Activated naive CD4-positive, alpha-beta T cell treated with anti-CD3 and anti-CD28 coated beads, Interleukin-2, amount 50 U/mL, for 16 hours (primary cell): ENCODE results near the gene NOX4.
"Not testable (repeated sequence)": the region's sequence is repeated elsewhere in the genome, so short reads cannot be mapped to it uniquely, and the experiment has no call there.

Source experiments
- DNase-seq: peaks from one replicate; pipeline ENCODE4 v3.0.0-alpha.2; 2020

Gene NOX4

GRCh38 chr11:89378986-89379385 lies 112.2 kb downstream of the NOX4 start:
- DNase-seq, result not testable (repeated sequence)

GRCh38 chr11:89369356-89369755 lies 121.8 kb downstream of the NOX4 start:
- DNase-seq, result not testable (repeated sequence)

- DNase-seq, result not testable (repeated sequence)
Measured at GRCh38 chr11:89364856-89365255, 126.3 kb downstream of the NOX4 start.

- no peak for DNase-seq
Measured at GRCh38 chr11:89361734-89362133, 129.4 kb downstream of the NOX4 start.

- DNase-seq, result not testable (repeated sequence)
Measured at GRCh38 chr11:89359208-89359607, 132.0 kb downstream of the NOX4 start.

GRCh38 chr11:89358761-89359160 lies 132.4 kb downstream of the NOX4 start:
- DNase-seq, result no peak

GRCh38 chr11:89355646-89356045 lies 135.5 kb downstream of the NOX4 start:
- DNase-seq, result no peak

- DNase-seq, result not testable (repeated sequence)
Measured at GRCh38 chr11:89354513-89354912, 136.7 kb downstream of the NOX4 start.

- no peak for DNase-seq
Measured at GRCh38 chr11:89347071-89347470, 144.1 kb downstream of the NOX4 start.

GRCh38 chr11:89346601-89347000 lies 144.6 kb downstream of the NOX4 start:
- no peak for DNase-seq

GRCh38 chr11:89342880-89343572 lies 148.1 kb downstream of the NOX4 start:
- not testable (repeated sequence) for DNase-seq

GRCh38 chr11:89340450-89340849 lies 150.7 kb downstream of the NOX4 start:
- DNase-seq, result not testable (repeated sequence)

GRCh38 chr11:89338073-89338472 lies 153.1 kb downstream of the NOX4 start:
- not testable (repeated sequence) for DNase-seq

GRCh38 chr11:89337100-89337650 lies 154.0 kb downstream of the NOX4 start:
- DNase-seq, result not testable (repeated sequence)

- DNase-seq, result not testable (repeated sequence)
Measured at GRCh38 chr11:89333704-89334103, 157.5 kb downstream of the NOX4 start.

- DNase-seq, result not testable (repeated sequence)
Measured at GRCh38 chr11:89331940-89332339, 159.2 kb downstream of the NOX4 start.

GRCh38 chr11:89327885-89328284 lies 163.3 kb downstream of the NOX4 start:
- DNase-seq, result no peak

GRCh38 chr11:89321401-89321800 lies 169.8 kb downstream of the NOX4 start:
- DNase-seq, result no peak

GRCh38 chr11:89310607-89311006 lies 180.6 kb downstream of the NOX4 start:
- DNase-seq, result not testable (repeated sequence)

- not testable (repeated sequence) for DNase-seq
Measured at GRCh38 chr11:89309321-89309985, 181.7 kb downstream of the NOX4 start.

GRCh38 chr11:89308272-89308671 lies 182.9 kb downstream of the NOX4 start:
- DNase-seq, result not testable (repeated sequence)

GRCh38 chr11:89303029-89303428 lies 188.1 kb downstream of the NOX4 start:
- not testable (repeated sequence) for DNase-seq

- not testable (repeated sequence) for DNase-seq
Measured at GRCh38 chr11:89295023-89295422, 196.2 kb downstream of the NOX4 start.
